GM12878 (cell line): ENCODE measurements around the gene LSM12. TPM values are rescaled to one million over a fixed set of nuclear protein-coding genes. Genes with fewer than 3 reads are reported as not detected.

ENCODE experiments used
- ATAC-seq: fragments of 200-7000 bp; cut with Tn5 transposase; 3 replicates; pipeline ENCODE4 v1.9.1; 2020; ENCODE audit warnings: mild to moderate bottlenecking, moderate library complexity
- BruUV-seq: library from RNA; stranded (reverse); fragments of 400-500 nt; replicated peaks from 2 replicates; lab custom pipeline; 2021; lab: Mats Ljungman, UMichigan
- CTCF ChIA-PET: fragments of 300-600 bp; sonication (Branson Sonifier 250); formaldehyde crosslinking; extraction: SDS; loops from one replicate; lab custom pipeline; 2021; ENCODE audit warnings: inconsistent platforms; lab: Yijun Ruan, JAX
- POLR2A ChIA-PET: fragments of 350-600 bp; formaldehyde crosslinking; extraction: SDS; loops from one replicate; lab custom pipeline; 2021; ENCODE audit warnings: inconsistent platforms; lab: Charles Lee
- RAD21 ChIA-PET: fragments of 300-600 bp; sonication (Branson Sonifier 250); formaldehyde crosslinking; loops from one replicate; lab custom pipeline; 2023; ENCODE audit warnings: antibody characterized with exemption; ENCODE audit not compliant: unreplicated experiment; lab: Charles Lee
- SMC1A ChIA-PET: fragments of 300-600 bp; sonication (Branson Sonifier 250); formaldehyde crosslinking; loops from one replicate; lab custom pipeline; 2023; ENCODE audit not compliant: unreplicated experiment, uncharacterized antibody; lab: Charles Lee
- DNase-seq: peaks from one replicate; pipeline ENCODE4 v3.0.0-alpha.2; 2011; ENCODE audit warnings: low read depth, low spot score
- FAIRE-seq: peaks from 3 replicates; lab custom pipeline; 2011; peaks lifted over from hg19 to GRCh38; lab: Jason Lieb, UNC
- H2AFZ ChIP-seq: 2 replicates; pipeline ENCODE4 v1.6.0; 2011; ENCODE audit warnings: low read depth, low read length, control low read depth; ENCODE audit not compliant: control insufficient read depth
- H3K27ac ChIP-seq: 2 replicates; pipeline ENCODE4 v1.5.1; 2011; ENCODE audit warnings: control low read depth; ENCODE audit not compliant: control insufficient read depth, insufficient read depth
- H3K27me3 ChIP-seq, 2 experiments: replicated peaks in 1 of 2; 2 replicates each; pipeline versions ENCODE4 v1.6.0 to v1.6.1; 2011; ENCODE audit warnings: low read length in 1 of 2; ENCODE audit not compliant: control insufficient read depth in 2 of 2, insufficient read depth in 2 of 2
- H3K36me3 ChIP-seq, 2 experiments: 2 replicates each; pipeline ENCODE4 v1.5.1; 2011; ENCODE audit warnings: low read length in 1 of 2; ENCODE audit not compliant: control insufficient read depth in 2 of 2, insufficient read depth in 2 of 2
- H3K4me1 ChIP-seq: 2 replicates; pipeline ENCODE4 v1.6.1; 2011; ENCODE audit warnings: mild to moderate bottlenecking, low read length, moderate library complexity, mixed read lengths; ENCODE audit not compliant: control insufficient read depth, insufficient read depth
- H3K4me2 ChIP-seq: 2 replicates; pipeline ENCODE4 v1.6.0; 2011; ENCODE audit warnings: control low read depth; ENCODE audit not compliant: control insufficient read depth, insufficient read depth
- H3K4me3 ChIP-seq: fragments of 200-600 bp; sonication (generic); 2 replicates; pipeline ENCODE4 v1.5.1; 2016
- H3K79me2 ChIP-seq: 2 replicates; pipeline ENCODE4 v1.6.0; 2011; ENCODE audit warnings: low read length; ENCODE audit not compliant: control insufficient read depth, insufficient read depth
- H3K9ac ChIP-seq: 2 replicates; pipeline ENCODE4 v1.8.0; 2011; ENCODE audit warnings: low read length, control low read depth, mixed read lengths; ENCODE audit not compliant: control insufficient read depth, insufficient read depth
- H3K9me3 ChIP-seq: replicated peaks from 3 replicates; pipeline ENCODE4 v1.5.1; 2011; ENCODE audit warnings: mild to moderate bottlenecking, low read length; ENCODE audit not compliant: control insufficient read depth, insufficient read depth
- H4K20me1 ChIP-seq: 2 replicates; pipeline ENCODE4 v1.6.0; 2011; ENCODE audit not compliant: control insufficient read depth, insufficient read depth
- BCLAF1 ChIP-seq: fragments of 450-650 bp; IDR thresholded peaks from 2 replicates; pipeline ENCODE4 v1.6.1; 2017; ENCODE audit warnings: antibody characterized with exemption, mild to moderate bottlenecking, moderate library complexity
- CTCF ChIP-seq, 3 experiments: IDR thresholded peaks in 2 of 3; conservative IDR thresholded peaks in 1 of 3; 2 replicates each; pipeline ENCODE4 v1.5.1; 2011; ENCODE audit warnings: low read depth in 3 of 3, low read length in 3 of 3, mild to moderate bottlenecking in 3 of 3, control low read depth in 2 of 3, moderate library complexity in 2 of 3, inconsistent platforms in 1 of 3, mixed read lengths in 1 of 3; ENCODE audit not compliant: control insufficient read depth in 2 of 3, insufficient read depth in 1 of 3; ENCODE audit errors: extremely low read depth in 1 of 3
- NFYA ChIP-seq: IDR thresholded peaks from 2 replicates; pipeline ENCODE4 v1.6.1; 2011; ENCODE audit warnings: low read depth, mild to moderate bottlenecking, low read length, improper control_type of control experiment, borderline replicate concordance
- NR2C1 ChIP-seq: fragments of 450-650 bp; IDR thresholded peaks from 2 replicates; pipeline ENCODE4 v1.6.1; 2017; ENCODE audit warnings: antibody characterized with exemption, mild to moderate bottlenecking, moderate library complexity
- POLR2A ChIP-seq: IDR thresholded peaks from 2 replicates; pipeline ENCODE4 v1.6.1; 2011; ENCODE audit warnings: low read depth, mild to moderate bottlenecking, low read length
- TBL1XR1 ChIP-seq: IDR thresholded peaks from 2 replicates; pipeline ENCODE4 v1.6.1; 2012; ENCODE audit warnings: low read depth, low read length, improper control_type of control experiment
- ZNF384 ChIP-seq: IDR thresholded peaks from 2 replicates; pipeline ENCODE4 v1.6.1; 2012; ENCODE audit warnings: low read depth, mild to moderate bottlenecking, low read length, improper control_type of control experiment, borderline replicate concordance
- WGBS: methylation state at CpG from one replicate; pipeline ENCODE4 v1.1.6; 2016; ENCODE audit warnings: low lambda C conversion rate; ENCODE audit not compliant: insufficient replicate concordance, insufficient coverage; ENCODE audit errors: missing lambda C conversion rate; 5-methylcytosine and 5-hydroxymethylcytosine counted together
- in situ Hi-C: fragments of 300-500 bp; cut with MboI; formaldehyde crosslinking; loops from 9 replicates; pipeline ENCODE4 v1.14.3; 2018; ENCODE audit warnings: mixed read lengths
- intact Hi-C: fragments of 100-400 bp; cut with micrococcal nuclease; formaldehyde crosslinking; loops from one replicate; pipeline ENCODE4 v1.14.2; 2022; ENCODE audit not compliant: unreplicated experiment
- polyA plus RNA-seq, 11 experiments: library from polyadenylated mRNA; depleted of rRNA in 4 of 11; unstranded in 6 of 11; stranded (reverse) in 5 of 11; fragments of >200 nt; fragmentation: Nextera tagmentation in 4 of 11; fragmentation: Illumina TruSeq in 1 of 11; extraction: Ambion mirVana in 4 of 11; extraction: Trizol in 1 of 11; gene quantifications; 1 replicate in 1 of 11; 2 replicates in 10 of 11; pipeline versions ENCODE4 v1.2.1 to v1.2.3, GENCODE V29; 2011 to 2016; ENCODE audit warnings: inconsistent platforms in 2 of 11, missing spikeins in 2 of 11, low read depth in 1 of 11
- total RNA-seq, 4 experiments: library from RNA; depleted of rRNA in 3 of 4; stranded (reverse); fragments of >200 nt in 3 of 4; fragmentation: Illumina TruSeq in 1 of 4; extraction: Trizol in 1 of 4; gene quantifications; 2 replicates each; pipeline versions ENCODE4 v1.2.1 to v1.2.3, GENCODE V29; 2013 to 2021
- TF ChIP-seq, protein P1 (sequence below): fragments of 450-650 bp; IDR thresholded peaks from 2 replicates; pipeline ENCODE4 v1.6.1; 2016; ENCODE audit warnings: mild to moderate bottlenecking

Gene LSM12
- total and polyA plus RNA-seq, 10 of the 15 experiments (the other 5 are each of a cell fraction or from before 2014, with no cell fraction given): 51.1 to 206 (median 70.8) TPM

- H3K4me2 ChIP-seq: no peak overlapping the region
- intact Hi-C loops: no loop called here
These were observed 24.9 kb upstream of the LSM12 start for GRCh38 chr17:44091200-44091997.

DNA sequence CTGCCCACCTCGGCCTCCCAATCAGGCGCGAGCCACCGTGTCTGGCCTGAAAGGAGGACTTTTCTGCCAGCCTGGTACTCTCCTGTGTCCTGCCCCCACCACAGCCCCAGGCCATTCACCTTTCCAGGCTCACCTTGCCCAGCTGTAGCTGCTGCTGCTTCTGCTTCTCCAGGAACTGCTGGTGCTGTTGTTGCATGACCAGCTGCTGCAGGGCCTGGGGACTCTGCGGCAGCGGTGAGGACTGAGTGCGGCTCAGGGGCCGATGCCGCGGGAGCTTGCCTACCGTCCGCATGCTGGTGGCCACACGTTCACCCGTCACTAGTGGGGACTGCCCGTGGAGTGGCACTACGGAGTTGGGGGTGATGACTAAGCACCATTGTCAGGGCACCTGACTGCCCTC is 21.8 kb upstream of the LSM12 start:
- ATAC-seq (no peak), DNase-seq (no peak), FAIRE-seq (no peak)
- H4K20me1 ChIP-seq: no peaks in the 10 kb centered on the region; the same call in 1 of the 2 replicates
- ChIA-PET POLR2A (interaction anchor here (0.6 kb wide), 1 partner anchor 111 kb away, joined by 3 read pairs; no protein-coding TSS in a partner anchor), CTCF (interaction anchor here (0.6 to 1.4 kb wide), 2 partner anchors 25 to 122 kb away, joined by 3 read pairs; no protein-coding TSS in a partner anchor), SMC1A (no interaction called here), RAD21 (no interaction called here)
- H3K79me2 ChIP-seq: no peaks in the 10 kb centered on the region
- intact Hi-C loops (no loop called here), in situ Hi-C loops (no loop called here)
- H3K4me2 ChIP-seq: no peak overlapping the region
- 94% methylated on average over 16 of the region's 16 CpGs for WGBS
- no peaks in the 10 kb centered on the region for H3K9me3 ChIP-seq
- H3K27me3 ChIP-seq: no peaks in the 10 kb centered on the region
- no TSS peak for BruUV-seq
- H2AFZ ChIP-seq: no peak overlapping the region
- H3K4me3 ChIP-seq: no peak overlapping the region
- no peak overlapping the region for H3K9ac ChIP-seq
- peaks cover 5 to 41% of the 10 kb centered on the region in 2 experiments; a peak in 3 of 4 replicates for H3K36me3 ChIP-seq
- no peaks in the 10 kb centered on the region for H3K4me1 ChIP-seq
- H3K27ac ChIP-seq: no peak overlapping the region
- TF ChIP-seq, protein P1, sequence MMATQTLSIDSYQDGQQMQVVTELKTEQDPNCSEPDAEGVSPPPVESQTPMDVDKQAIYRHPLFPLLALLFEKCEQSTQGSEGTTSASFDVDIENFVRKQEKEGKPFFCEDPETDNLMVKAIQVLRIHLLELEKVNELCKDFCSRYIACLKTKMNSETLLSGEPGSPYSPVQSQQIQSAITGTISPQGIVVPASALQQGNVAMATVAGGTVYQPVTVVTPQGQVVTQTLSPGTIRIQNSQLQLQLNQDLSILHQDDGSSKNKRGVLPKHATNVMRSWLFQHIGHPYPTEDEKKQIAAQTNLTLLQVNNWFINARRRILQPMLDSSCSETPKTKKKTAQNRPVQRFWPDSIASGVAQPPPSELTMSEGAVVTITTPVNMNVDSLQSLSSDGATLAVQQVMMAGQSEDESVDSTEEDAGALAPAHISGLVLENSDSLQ: no peak
- TF ChIP-seq NR2C1 (no peak), BCLAF1 (no peak), CTCF (IDR thresholded peaks at IDR 0.05 in 2 of 3, conservative IDR thresholded peaks at IDR 0.05 in 1 of 3; ENCODE audit: control insufficient read depth in 2 of 3, extremely low read depth in 1 of 3, insufficient read depth in 1 of 3, low read depth in 3 of 3, low read length in 3 of 3) (no peak), ZNF384 (no peak), NFYA (no peak)

More at GRCh38 chr17:44091200-44091997, 24.9 kb upstream of the LSM12 start:
- POLR2A ChIA-PET: interaction anchor here (0.5 kb wide), 1 partner anchor 53 kb away, joined by 3 read pairs; no protein-coding TSS in a partner anchor
- DNase-seq (no peak), ATAC-seq (no peak), FAIRE-seq (no peak)
- Histone ChIP-seq H3K9ac (no peak overlapping the region), H3K27me3 (no peaks in the 10 kb centered on the region), H3K9me3 (no peaks in the 10 kb centered on the region), H3K36me3 (peaks cover 3 to 23% of the 10 kb centered on the region in 2 experiments; a peak in 2 of 4 replicates), H3K4me1 (peaks cover 10% of the 10 kb centered on the region), H4K20me1 (no peaks in the 10 kb centered on the region), H3K27ac (no peak overlapping the region), H2AFZ (no peak overlapping the region), H3K79me2 (peaks cover 3% of the 10 kb centered on the region; the same call in 1 of the 2 replicates), H3K4me3 (no peak overlapping the region)
- in situ Hi-C loops: no loop called here
- CTCF ChIA-PET: interaction anchor here (1.0 kb wide), 1 partner anchor 24 kb away, joined by 3 read pairs; no protein-coding TSS in a partner anchor
- SMC1A ChIA-PET: interaction anchor here (0.7 to 0.9 kb wide), 2 partner anchors 14 to 32 kb away, joined by 3 read pairs; partner anchors contain the start of gene HDAC5
- RAD21 ChIA-PET: interaction anchor here (0.5 kb wide), 1 partner anchor 9 kb away, joined by 3 read pairs; no protein-coding TSS in a partner anchor
- TF ChIP-seq POLR2A (0 out of 2 replicates have a peak, but pooled peaks have one; percentile 6), TBL1XR1 (no peak)
- no TSS peak for BruUV-seq
- 88% methylated on average over 14 of the region's 14 CpGs for WGBS
